GM12873 (cell line): Measurements from ENCODE around the gene SETD3.

Experiments
- CTCF ChIP-seq: IDR thresholded peaks from 2 replicates; pipeline ENCODE4 v1.5.1; 2012; ENCODE audit warnings: low read depth, mild to moderate bottlenecking, moderate library complexity, low read length, control low read depth; ENCODE audit not compliant: insufficient read depth; ENCODE audit errors: missing control alignments

Gene SETD3

GRCh38 chr14:99384450-99385417 lies 95.9 kb downstream of the SETD3 start:
- no peak for TF ChIP-seq CTCF

DNA sequence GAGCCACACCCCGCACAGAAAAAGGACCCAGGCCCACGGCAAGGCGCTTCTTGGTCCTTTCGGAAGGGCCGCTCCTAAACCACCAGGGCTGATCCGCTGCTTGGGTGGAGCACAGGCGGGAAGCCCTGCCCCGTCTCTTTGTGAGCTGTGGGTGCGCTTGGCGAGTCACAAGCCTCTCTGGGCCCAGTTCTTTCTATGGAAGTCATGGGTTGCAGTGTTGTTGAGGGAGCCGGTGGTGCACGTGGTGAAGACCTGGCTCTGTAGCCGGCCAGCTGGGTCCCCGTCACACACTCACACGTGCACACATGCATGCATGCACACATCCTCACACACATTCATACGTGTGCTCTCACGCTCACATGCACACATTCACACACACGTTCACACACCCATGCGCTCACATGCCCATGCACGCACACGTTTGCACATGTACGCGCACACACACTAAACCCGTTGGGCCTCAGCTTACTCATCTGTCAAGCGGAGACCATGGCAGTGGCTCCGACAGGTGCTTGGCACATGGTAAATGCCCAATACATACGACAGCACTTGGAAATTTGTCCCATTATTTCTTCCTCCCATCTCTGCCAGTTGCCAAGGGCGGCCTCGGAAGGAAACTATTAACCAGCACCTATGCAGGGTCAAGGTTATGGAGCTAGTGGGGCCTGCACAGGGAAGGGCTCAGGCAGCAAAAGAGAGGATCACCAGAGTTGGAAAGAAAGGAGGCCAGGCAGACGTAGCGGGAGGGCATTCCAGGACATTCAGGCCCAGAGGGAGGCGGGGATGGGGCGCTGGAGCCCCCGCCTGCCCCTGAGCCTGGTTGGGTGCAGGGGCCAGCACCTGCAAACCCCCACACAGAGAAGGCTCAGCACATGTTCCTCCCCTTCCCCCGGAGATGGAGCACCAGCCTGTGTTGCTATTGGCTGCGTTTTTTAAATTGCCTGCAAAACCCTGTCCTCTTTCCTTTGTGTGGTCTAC lies 96.9 kb downstream of the SETD3 start:
- TF ChIP-seq CTCF = no peak

GRCh38 chr14:99382781-99383471 lies 97.7 kb downstream of the SETD3 start:
- no peak for TF ChIP-seq CTCF

DNA sequence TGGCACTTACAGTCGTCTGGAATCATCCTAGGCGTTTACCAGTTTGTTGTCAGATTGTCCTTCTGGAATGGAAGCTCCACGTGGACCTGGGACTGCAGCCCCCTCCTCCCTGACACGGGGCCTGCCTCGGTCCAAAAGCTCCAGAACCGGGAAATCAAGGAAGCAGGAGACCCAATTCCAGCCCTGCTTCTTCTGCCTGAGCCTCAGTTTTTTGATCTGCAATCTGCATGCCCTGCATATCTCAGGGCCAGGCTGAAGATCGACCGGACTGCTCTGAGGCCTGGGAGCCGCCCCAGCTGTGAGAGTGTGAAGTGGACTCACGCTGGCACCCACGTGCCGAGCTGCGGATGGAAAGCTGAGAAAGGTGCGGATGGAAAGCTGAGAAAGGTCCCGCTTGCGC lies 98.6 kb downstream of the SETD3 start:
- TF ChIP-seq CTCF = no peak

GRCh38 chr14:99381688-99382060 lies 99.0 kb downstream of the SETD3 start:
- TF ChIP-seq CTCF = no peak

DNA sequence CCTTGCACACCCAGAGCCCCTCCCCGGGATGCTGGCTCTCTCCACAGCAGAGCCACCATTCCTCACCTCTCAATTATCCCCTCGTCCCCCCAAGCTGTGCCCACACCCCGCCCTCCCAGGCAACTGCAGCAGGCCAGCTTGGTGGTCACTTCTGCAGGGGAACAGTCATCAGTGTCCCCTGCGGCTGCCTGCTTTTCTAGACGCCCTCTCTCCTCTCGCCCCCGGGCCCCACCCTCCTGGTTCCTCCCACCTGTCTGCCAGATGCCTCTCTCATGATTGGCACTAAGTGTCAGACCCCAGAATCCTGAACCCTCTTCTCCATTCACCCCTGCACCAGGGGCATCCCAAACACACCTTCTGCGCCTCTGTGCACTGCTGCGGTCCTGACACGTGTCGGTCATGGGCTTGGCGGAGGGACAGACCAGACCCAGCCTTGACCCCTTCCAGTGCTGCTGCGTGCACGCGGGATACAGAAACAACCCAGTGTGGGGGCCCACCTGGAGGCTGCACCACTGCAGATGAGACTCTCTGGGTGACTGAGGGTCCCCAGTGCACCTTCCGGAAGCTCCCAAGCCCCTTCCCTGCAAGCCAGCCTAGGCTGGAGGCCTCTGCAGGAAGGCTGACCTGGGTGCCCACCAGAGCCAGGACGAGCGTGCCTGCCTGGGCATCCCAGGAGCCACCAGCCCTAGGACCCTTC lies 99.5 kb downstream of the SETD3 start:
- TF ChIP-seq CTCF = no peak
